CD4-positive, alpha-beta T cell (primary cell): ENCODE results near the gene DAB2. TPM values are rescaled to one million over a fixed set of nuclear protein-coding genes. Genes with fewer than 3 reads are reported as not detected.

Experiments
- ATAC-seq: fragments of 200-7000 bp; cut with Tn5 transposase; one replicate; pipeline ENCODE4 v1.10.0; 2022; ENCODE audit warnings: mild to moderate bottlenecking; ENCODE audit not compliant: poor library complexity
- CTCF ChIA-PET: fragments of 350-600 bp; sonication (Branson Sonifier 250); formaldehyde crosslinking; loops from one replicate; lab custom pipeline; 2021; ENCODE audit warnings: antibody characterized with exemption, inconsistent platforms; lab: Charles Lee
- POLR2A ChIA-PET: fragments of 350-600 bp; sonication (Branson Sonifier 250); formaldehyde crosslinking; loops from one replicate; lab custom pipeline; 2021; ENCODE audit warnings: antibody characterized with exemption, inconsistent platforms; lab: Charles Lee
- DNase-seq, 14 experiments: peaks; one replicate each; pipeline ENCODE4 v3.0.0-alpha.2; 2013 to 2020; ENCODE audit warnings: mixed read lengths in 2 of 14
- H3K27ac ChIP-seq, 2 donors: one replicate each; pipeline versions ENCODE4 v1.5.1 to v1.7.0; 2013; ENCODE audit warnings: low read length in 2 of 2, low read depth in 1 of 2, mild to moderate bottlenecking in 1 of 2
- H3K27me3 ChIP-seq, 2 experiments: 1 replicate in 1 of 2; 2 replicates in 1 of 2; pipeline versions ENCODE4 v1.6.1 to v1.7.0; 2013; ENCODE audit warnings: low read length in 2 of 2, control low read depth in 1 of 2, mild to moderate bottlenecking in 1 of 2, moderate library complexity in 1 of 2; ENCODE audit not compliant: insufficient read depth in 2 of 2, control insufficient read depth in 1 of 2
- H3K36me3 ChIP-seq: one replicate; pipeline ENCODE4 v1.6.1; 2013; ENCODE audit warnings: low read length, control low read depth; ENCODE audit not compliant: insufficient read depth
- H3K4me1 ChIP-seq: one replicate; pipeline ENCODE4 v1.6.1; 2013; ENCODE audit warnings: low read length, control low read depth; ENCODE audit not compliant: insufficient read depth
- H3K4me3 ChIP-seq: one replicate; pipeline ENCODE4 v1.5.1; 2013; ENCODE audit warnings: mild to moderate bottlenecking, low read length, moderate library complexity
- H3K9me3 ChIP-seq, 2 experiments: 1 replicate in 1 of 2; 2 replicates in 1 of 2; pipeline versions ENCODE4 v1.6.1 to v1.7.0; 2013; ENCODE audit warnings: low read length in 2 of 2, mild to moderate bottlenecking in 2 of 2, control low read depth in 1 of 2, moderate library complexity in 1 of 2; ENCODE audit not compliant: control insufficient read depth in 1 of 2, insufficient read depth in 1 of 2
- H3K27ac Mint-ChIP-seq: one replicate; pipeline ENCODE4 v1.8.0; 2020; ENCODE audit warnings: mixed read lengths
- H3K27me3 Mint-ChIP-seq: one replicate; pipeline ENCODE4 v1.8.0; 2021; ENCODE audit warnings: mixed read lengths
- H3K36me3 Mint-ChIP-seq: one replicate; pipeline ENCODE4 v1.8.0; 2021; ENCODE audit warnings: low read depth, mixed read lengths
- H3K4me1 Mint-ChIP-seq: one replicate; pipeline ENCODE4 v1.8.0; 2021; ENCODE audit warnings: low read depth, mixed read lengths
- H3K4me3 Mint-ChIP-seq: one replicate; pipeline ENCODE4 v1.8.0; 2020; ENCODE audit warnings: mild to moderate bottlenecking, mixed read lengths
- H3K9me3 Mint-ChIP-seq: one replicate; pipeline ENCODE4 v1.8.0; 2020; ENCODE audit warnings: mixed read lengths
- CTCF ChIP-seq: fragments of 200-600 bp; IDR thresholded peaks from one replicate; pipeline ENCODE4 v1.8.0; 2022; ENCODE audit warnings: antibody characterized with exemption, mild to moderate bottlenecking
- intact Hi-C, 2 experiments: fragments of 100-400 bp; cut with DNase I in 1 of 2; cut with micrococcal nuclease in 1 of 2; formaldehyde crosslinking; loops; one replicate each; pipeline versions ENCODE4 v1.15.1 to v1.9.0; 2023 to 2025; cut with DNase I, micrococcal nuclease
- total RNA-seq, 174 experiments: library from RNA in 2 of 174; stranded (reverse) in 2 of 174; gene quantifications; one replicate each; pipeline ENCODE4 v1.2.3 and lab custom pipeline; 2021 to 2026

The DAB2 gene
- total RNA-seq, 2 experiments from 2014 or later = 0.31 to 0.47 TPM

GRCh38 chr5:39453606-39454005 lies 28.8 kb upstream of the DAB2 start:
- Mint-ChIP-seq H3K4me1 (no peaks in the 10 kb centered on the region), H3K36me3 (no peaks in the 10 kb centered on the region), H3K27ac (no peak overlapping the region), H3K27me3 (peaks cover 28% of the 10 kb centered on the region), H3K4me3 (no peak overlapping the region), H3K9me3 (no peaks in the 10 kb centered on the region)
- DNase-seq (no peak), ATAC-seq (no peak)
- ChIA-PET CTCF (no interaction called here), POLR2A (no interaction called here)
- intact Hi-C loops = no loop called here
- Histone ChIP-seq H3K27ac (no peak overlapping the region), H3K4me1 (no peaks in the 10 kb centered on the region), H3K9me3 (no peaks in the 10 kb centered on the region), H3K4me3 (no peak overlapping the region), H3K36me3 (no peaks in the 10 kb centered on the region), H3K27me3 (peaks cover 4 to 11% of the 10 kb centered on the region in 2 experiments)
- no peak for TF ChIP-seq CTCF

GRCh38 chr5:39452846-39453245 lies 28.1 kb upstream of the DAB2 start:
- Histone ChIP-seq H3K4me1 (no peaks in the 10 kb centered on the region), H3K36me3 (no peaks in the 10 kb centered on the region), H3K4me3 (no peak overlapping the region), H3K27ac (no peak overlapping the region), H3K9me3 (no peaks in the 10 kb centered on the region), H3K27me3 (peaks cover 4 to 11% of the 10 kb centered on the region in 2 experiments)
- no peak overlapping the region for H3K4me3 Mint-ChIP-seq
- H3K27me3 Mint-ChIP-seq = peaks cover 23% of the 10 kb centered on the region
- ChIA-PET POLR2A (interaction anchor here (1.0 kb wide), 1 partner anchor 28 kb away, joined by 3 read pairs; the partner anchor contains the start of gene DAB2), CTCF (no interaction called here)
- H3K4me1 Mint-ChIP-seq = no peaks in the 10 kb centered on the region
- no peak for ATAC-seq
- intact Hi-C loops = no loop called here
- no peak for DNase-seq
- no peak for TF ChIP-seq CTCF
- H3K27ac Mint-ChIP-seq = no peak overlapping the region
- no peaks in the 10 kb centered on the region for H3K9me3 Mint-ChIP-seq
- H3K36me3 Mint-ChIP-seq = no peaks in the 10 kb centered on the region

GRCh38 chr5:39451276-39451941 lies 26.6 kb upstream of the DAB2 start:
- CTCF ChIA-PET = no interaction called here
- H3K4me1 ChIP-seq = no peaks in the 10 kb centered on the region
- ATAC-seq (no peak), DNase-seq (no peak)
- POLR2A ChIA-PET = no interaction called here
- H3K4me3 ChIP-seq = no peak overlapping the region
- no peaks in the 10 kb centered on the region for H3K9me3 ChIP-seq
- intact Hi-C loops = no loop called here
- no peak overlapping the region for H3K27ac ChIP-seq
- H3K9me3 Mint-ChIP-seq = no peaks in the 10 kb centered on the region
- peaks cover 12% of the 10 kb centered on the region for H3K27me3 Mint-ChIP-seq
- TF ChIP-seq CTCF = no peak
- H3K27ac Mint-ChIP-seq = no peak overlapping the region
- no peaks in the 10 kb centered on the region for H3K4me1 Mint-ChIP-seq
- peaks cover 0 to 5% of the 10 kb centered on the region in 2 experiments for H3K27me3 ChIP-seq
- H3K36me3 ChIP-seq = no peaks in the 10 kb centered on the region
- H3K36me3 Mint-ChIP-seq = no peaks in the 10 kb centered on the region
- no peak overlapping the region for H3K4me3 Mint-ChIP-seq
